NCI-H1092 (cell line): ENCODE measurements around the gene SMS.

ENCODE experiments used
- DNase-seq: peaks from one replicate; lab custom pipeline; 2025; lab: John Stamatoyannopoulos, UW

The SMS gene

DNA sequence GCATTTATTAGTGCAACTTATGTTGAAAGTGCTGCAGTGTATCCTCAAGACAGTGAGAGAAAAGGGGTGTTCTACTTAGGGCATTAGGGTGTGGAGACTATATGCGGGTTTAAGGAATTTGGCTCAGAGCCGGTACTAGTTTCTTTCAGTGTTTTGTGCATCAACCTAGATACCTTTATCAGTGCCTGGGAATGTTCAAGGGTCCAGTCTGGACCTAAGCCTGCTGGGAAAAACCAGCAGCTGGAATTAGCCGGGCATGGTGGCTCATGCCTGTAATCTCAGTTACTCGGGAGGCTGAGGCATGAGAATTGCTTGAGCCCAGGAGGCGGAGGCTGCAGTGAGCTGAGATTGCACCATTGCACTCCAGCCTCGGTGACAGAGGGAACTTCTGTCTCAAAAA lies 99.0 kb downstream of the SMS start:
- DNase-seq = no peak

- DNase-seq = no peak
Measured at GRCh38 chrX:22040184-22040583, 99.7 kb downstream of the SMS start.

GRCh38 chrX:22041907-22042530 lies 101.5 kb downstream of the SMS start:
- peak; percentile 50 for DNase-seq

DNA sequence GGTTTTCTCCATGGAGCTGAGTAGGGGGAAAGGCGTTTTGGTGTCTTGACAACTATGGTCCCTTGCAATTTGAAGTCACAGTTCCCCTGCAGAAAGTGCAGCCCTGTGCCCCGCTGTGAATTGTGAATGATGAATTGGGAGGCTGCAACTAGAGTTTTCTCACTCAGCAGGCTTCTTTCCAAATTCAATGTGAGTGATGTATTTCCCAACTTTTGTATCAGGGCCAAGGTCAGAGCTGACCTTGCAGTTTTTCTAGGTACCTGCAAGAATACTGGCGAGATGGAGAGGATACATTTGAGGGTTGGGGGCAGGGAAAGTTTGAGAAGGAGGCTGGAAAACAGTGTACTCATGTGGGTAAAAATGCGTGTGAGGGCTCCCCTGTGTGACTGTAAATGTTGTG lies 103.4 kb downstream of the SMS start:
- no peak for DNase-seq
